Activated T-cell treated with anti-CD3 and anti-CD28 coated beads for 24 hours (primary cell): Measurements from ENCODE around the gene GTF3C1.
"Not testable (repeated sequence)": the region's sequence is repeated elsewhere in the genome, so short reads cannot be mapped to it uniquely, and the experiment has no call there.

ENCODE experiments used
- DNase-seq: peaks from one replicate; pipeline ENCODE4 v3.0.0-alpha.2; 2020; ENCODE audit warnings: low read depth

GTF3C1 gene

GRCh38 chr16:27444470-27444869 lies 105.2 kb downstream of the GTF3C1 start:
- DNase-seq, result no peak

DNA sequence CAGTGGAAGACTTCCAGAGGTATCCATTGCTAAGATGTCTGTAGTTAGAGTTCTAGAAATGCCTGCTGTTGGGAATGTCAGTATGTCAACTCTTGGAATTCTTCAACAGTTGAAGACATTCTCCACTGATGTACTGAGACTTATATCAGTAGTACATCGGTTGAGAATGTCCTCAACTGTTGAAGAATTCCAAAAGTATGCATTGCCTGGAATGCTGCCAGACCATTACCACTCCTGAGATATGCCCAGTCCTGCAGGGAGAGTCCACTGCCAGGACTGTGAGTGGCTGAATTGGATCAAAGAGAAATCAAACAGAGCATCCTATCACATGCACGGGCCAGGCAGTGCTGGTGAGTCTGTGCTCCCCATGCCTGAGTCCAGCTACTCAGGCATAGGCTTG lies 105.7 kb downstream of the GTF3C1 start:
- DNase-seq, result no peak

DNA sequence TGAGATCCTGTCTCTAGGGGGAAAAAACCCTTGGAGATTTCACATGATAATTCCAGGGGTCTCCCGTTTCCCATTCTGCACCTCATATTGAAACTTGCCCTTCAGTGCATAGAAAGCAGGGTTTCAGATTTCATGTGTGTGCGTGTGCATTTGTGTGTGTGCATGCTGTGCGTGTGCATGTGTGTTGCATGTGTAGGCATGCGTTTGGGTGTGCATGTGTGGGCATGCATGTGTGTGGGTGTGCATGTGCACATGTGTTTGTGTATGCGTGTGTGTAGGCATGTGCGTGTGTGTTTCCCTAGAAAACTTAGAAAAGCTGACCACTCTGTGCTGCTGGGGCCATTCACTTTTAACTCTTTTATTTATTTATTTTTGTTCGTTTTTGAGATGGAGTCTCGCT lies 107.7 kb downstream of the GTF3C1 start:
- DNase-seq, result no peak

GRCh38 chr16:27441276-27441675 lies 108.4 kb downstream of the GTF3C1 start:
- DNase-seq, result no peak

DNA sequence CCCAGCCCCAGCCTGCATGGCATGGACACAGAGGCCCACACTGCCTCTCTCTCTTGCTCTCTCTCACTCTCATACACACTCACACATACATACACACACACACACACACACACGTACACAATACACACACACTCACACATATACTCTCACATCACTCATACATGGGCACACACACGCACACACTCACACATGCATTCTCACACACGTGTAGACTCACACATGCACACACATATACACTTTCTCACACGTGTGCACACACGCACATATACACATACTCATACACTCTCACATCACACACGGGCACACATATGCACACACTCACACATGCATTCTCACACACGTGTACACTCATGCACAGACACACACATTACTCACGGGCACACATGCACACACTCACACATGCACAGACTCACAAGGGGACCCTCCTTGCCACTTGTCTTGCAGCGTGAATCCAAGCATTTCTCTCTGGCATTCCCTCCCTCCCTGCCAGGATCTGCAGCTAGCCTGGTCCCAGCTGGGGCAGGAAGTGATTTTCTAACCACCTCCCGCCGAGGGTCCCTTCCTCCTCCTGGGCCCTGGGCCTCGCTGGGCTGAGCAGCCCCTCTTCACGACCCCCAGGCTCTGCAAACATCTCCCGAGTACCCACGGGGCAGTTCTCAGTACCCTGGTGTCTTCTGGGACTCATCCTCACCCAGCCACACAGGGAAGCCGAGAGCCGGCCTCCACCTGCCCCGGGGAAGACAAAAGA lies 110.3 kb downstream of the GTF3C1 start:
- DNase-seq, result no peak

GRCh38 chr16:27437946-27438345 lies 111.8 kb downstream of the GTF3C1 start:
- DNase-seq, result no peak

DNA sequence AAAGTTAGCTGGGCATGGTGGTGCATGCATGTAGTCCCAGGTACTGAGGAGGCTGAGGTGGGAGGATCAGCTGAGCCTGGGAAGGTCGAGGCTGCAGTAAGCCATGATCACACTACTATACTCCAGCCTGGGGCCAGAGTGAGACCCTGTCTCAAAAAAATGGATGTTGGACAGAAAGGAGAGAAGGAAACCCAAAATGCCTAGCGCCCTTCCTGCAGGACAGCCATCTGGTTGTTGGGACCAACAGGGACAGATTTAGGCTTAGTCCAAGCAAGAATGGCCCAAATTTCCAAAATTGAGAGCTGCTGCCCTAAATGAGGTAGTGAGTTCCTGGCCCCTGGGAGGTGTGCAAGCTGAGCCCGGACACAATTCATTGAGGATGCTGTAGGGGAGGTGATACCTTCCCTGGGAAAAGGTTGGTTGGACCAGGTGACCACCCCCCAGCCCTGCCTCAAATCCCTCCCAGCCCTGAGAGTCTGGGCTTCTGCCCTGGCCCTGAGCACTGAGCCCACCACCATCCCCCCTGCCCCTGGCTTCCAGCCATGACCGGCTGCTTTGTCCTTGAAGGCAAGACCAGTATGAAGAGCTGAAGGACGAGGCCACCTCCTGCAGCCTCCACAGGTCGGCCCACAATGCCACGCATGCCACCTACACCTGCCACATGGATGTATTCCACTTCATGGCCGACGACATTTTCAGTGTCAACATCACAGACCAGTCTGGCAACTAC lies 112.6 kb downstream of the GTF3C1 start:
- DNase-seq, result no peak

- no peak for DNase-seq
Observed at GRCh38 chr16:27436065-27436464, 113.6 kb downstream of the GTF3C1 start.

- DNase-seq, result not testable (repeated sequence)
Observed at GRCh38 chr16:27435146-27435545, 114.6 kb downstream of the GTF3C1 start.

- no peak for DNase-seq
Observed at GRCh38 chr16:27434141-27435051, 115.3 kb downstream of the GTF3C1 start.

GRCh38 chr16:27433636-27434035 lies 116.1 kb downstream of the GTF3C1 start:
- no peak for DNase-seq

- DNase-seq, result not testable (repeated sequence)
Observed at GRCh38 chr16:27433191-27433590, 116.5 kb downstream of the GTF3C1 start.

- no peak for DNase-seq
Observed at GRCh38 chr16:27432558-27432957, 117.2 kb downstream of the GTF3C1 start.

DNA sequence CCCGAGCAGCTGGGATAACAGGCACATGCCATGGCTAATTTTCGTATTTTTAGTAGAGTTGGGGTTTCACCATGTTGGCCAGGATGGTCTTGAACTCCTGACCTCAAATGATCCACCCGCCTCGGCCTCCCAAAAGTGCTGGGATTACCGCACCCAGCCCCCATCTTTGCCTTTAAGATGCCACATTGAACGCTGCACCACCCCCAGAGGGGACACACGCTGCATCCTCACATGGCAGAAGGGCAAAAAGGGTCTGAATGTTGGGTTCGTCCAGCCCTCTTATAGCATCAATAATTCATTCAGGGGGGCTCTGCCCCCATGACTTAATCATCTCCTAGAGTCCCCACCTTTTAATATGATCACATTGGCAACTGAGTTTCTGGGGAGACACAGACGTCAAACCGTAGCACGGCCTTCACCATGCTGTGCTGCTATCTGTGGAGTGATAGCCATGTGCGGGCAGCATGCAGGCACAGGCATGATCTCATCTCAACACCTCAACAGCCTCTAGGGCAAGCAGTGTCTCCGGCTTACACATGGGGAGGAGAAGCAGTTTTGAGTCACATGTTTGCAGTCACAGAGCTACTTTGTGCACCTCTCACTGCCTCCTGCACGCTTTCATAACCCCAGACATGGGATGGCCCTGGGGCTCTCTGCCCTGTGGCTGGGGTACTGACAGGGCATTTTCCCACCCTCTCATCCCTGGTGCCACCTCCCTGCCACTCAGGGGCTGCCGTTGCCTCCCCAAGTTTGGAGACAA lies 117.8 kb downstream of the GTF3C1 start:
- no peak for DNase-seq

GRCh38 chr16:27430923-27431484 lies 118.7 kb downstream of the GTF3C1 start:
- no peak for DNase-seq

GRCh38 chr16:27430512-27430911 lies 119.2 kb downstream of the GTF3C1 start:
- DNase-seq, result no peak

DNA sequence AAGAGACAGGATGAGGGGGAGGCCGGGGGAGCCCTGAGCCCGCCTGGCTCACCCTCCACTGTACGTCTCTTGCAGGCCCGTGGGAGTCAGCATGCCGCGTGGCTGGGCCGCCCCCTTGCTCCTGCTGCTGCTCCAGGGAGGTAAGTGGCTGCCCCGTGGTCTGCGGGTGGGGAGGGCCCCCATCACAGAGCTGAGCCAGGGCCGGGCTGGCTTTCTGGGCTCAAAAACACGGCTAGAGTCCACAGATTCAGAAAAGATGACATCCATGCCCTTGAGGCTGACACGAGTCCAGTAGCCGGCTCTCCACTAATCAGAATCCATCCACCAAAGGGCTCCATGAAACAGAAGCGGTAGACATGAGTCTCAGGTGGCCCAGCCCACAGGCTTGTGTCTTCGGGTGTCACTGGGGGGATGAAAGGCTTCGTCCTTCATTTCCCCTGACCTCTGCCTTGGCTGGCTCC lies 119.7 kb downstream of the GTF3C1 start:
- no peak for DNase-seq

DNA sequence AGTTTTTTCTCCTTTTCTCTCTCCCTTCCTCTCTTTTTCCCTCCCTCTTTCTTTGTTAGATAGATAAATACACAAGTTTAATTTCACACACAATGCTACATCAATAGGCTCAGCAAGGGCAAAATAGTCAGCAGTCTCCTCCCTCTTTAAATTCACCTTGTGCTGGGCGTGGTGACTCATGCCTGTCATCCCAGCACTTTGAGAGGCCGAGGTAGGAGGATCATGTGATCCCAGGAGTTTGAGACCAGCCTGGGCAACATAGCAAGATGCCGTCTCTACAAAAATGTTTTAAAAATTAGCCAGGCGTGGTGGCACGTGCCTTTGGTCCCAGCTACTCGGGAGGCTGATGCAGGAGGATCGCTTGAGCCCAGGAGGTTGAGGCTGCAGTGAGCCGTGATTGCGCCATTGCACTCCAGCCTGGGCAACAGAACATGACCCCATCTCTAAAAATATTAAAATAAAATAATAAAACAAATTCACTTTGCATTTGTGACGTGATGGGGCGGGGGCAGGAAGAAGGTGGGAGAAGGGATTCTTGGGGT lies 120.3 kb downstream of the GTF3C1 start:
- no peak for DNase-seq

GRCh38 chr16:27428026-27428785 lies 121.5 kb downstream of the GTF3C1 start:
- no peak for DNase-seq

- DNase-seq, result no peak
Observed at GRCh38 chr16:27427538-27427937, 122.2 kb downstream of the GTF3C1 start.
